DND-41 (cell line): Measurements from ENCODE around the gene RNF223.
A peak's percentile ranks its signal among the peaks of the same experiment; 100 is the strongest.
"Not testable (repeated sequence)": the region's sequence is repeated elsewhere in the genome, so short reads cannot be mapped to it uniquely, and the experiment has no call there.

ENCODE experiments used
- ATAC-seq: fragments of 200-7000 bp; cut with Tn5 transposase; 3 replicates; pipeline ENCODE4 v1.9.1; 2021; ENCODE audit warnings: low read depth; ENCODE audit not compliant: insufficient read depth
- DNase-seq: peaks from one replicate; pipeline ENCODE4 v3.0.0-alpha.2; 2020
- H2AFZ ChIP-seq: 2 replicates; pipeline ENCODE4 v1.6.0; 2012; ENCODE audit warnings: low read depth, low read length
- H3K27ac ChIP-seq: 2 replicates; pipeline ENCODE4 v1.5.1; 2012; ENCODE audit warnings: low read length, inconsistent platforms
- H3K27me3 ChIP-seq: fragments of 200-600 bp; sonication (generic); 2 replicates; pipeline ENCODE4 v1.6.0; 2012; ENCODE audit warnings: low read length, mild to moderate bottlenecking, inconsistent platforms; ENCODE audit not compliant: insufficient read depth, poor library complexity
- H3K36me3 ChIP-seq: 2 replicates; pipeline ENCODE4 v1.5.1; 2012; ENCODE audit warnings: low read length, inconsistent platforms; ENCODE audit not compliant: insufficient read depth
- H3K4me1 ChIP-seq: 2 replicates; pipeline ENCODE4 v1.5.1; 2012; ENCODE audit warnings: mild to moderate bottlenecking, low read length; ENCODE audit not compliant: insufficient read depth
- H3K4me2 ChIP-seq: 2 replicates; pipeline ENCODE4 v1.6.0; 2012; ENCODE audit warnings: mild to moderate bottlenecking, moderate library complexity, low read length, inconsistent platforms; ENCODE audit not compliant: insufficient read depth
- H3K4me3 ChIP-seq, 2 experiments: fragments of 200-600 bp in 1 of 2; shearing (Covaris generic) in 1 of 2; 2 replicates each; pipeline ENCODE4 v1.5.1; 2012 to 2016; ENCODE audit warnings: inconsistent platforms in 2 of 2, low read length in 2 of 2, mild to moderate bottlenecking in 2 of 2, low read depth in 1 of 2, moderate library complexity in 1 of 2
- H3K79me2 ChIP-seq: 2 replicates; pipeline ENCODE4 v1.6.0; 2012; ENCODE audit warnings: low read length, inconsistent platforms; ENCODE audit not compliant: insufficient read depth
- H3K9ac ChIP-seq: 2 replicates; pipeline ENCODE4 v1.6.0; 2012; ENCODE audit warnings: low read depth, mild to moderate bottlenecking, inconsistent platforms, low read length, moderate library complexity
- H3K9me3 ChIP-seq: 2 replicates; pipeline ENCODE4 v1.5.1; 2012; ENCODE audit warnings: low read length, moderate library complexity, mild to moderate bottlenecking, inconsistent platforms; ENCODE audit not compliant: insufficient read depth, severe bottlenecking
- H4K20me1 ChIP-seq: 2 replicates; pipeline ENCODE4 v1.6.0; 2012; ENCODE audit warnings: low read length; ENCODE audit not compliant: insufficient read depth
- CTCF ChIP-seq: IDR thresholded peaks from 2 replicates; pipeline ENCODE4 v1.5.1; 2012; ENCODE audit warnings: borderline replicate concordance, low read length, moderate library complexity, mild to moderate bottlenecking; ENCODE audit not compliant: poor library complexity, severe bottlenecking; ENCODE audit errors: extremely low read depth
- EZH2 ChIP-seq: IDR thresholded peaks from 3 replicates; pipeline ENCODE4 v1.6.1; 2012; ENCODE audit warnings: borderline replicate concordance, low read depth, mild to moderate bottlenecking, moderate library complexity, low read length, inconsistent platforms; ENCODE audit not compliant: severe bottlenecking

The RNF223 gene

GRCh38 chr1:1098681-1099421 lies 24.7 kb upstream of the RNF223 start:
- Histone ChIP-seq H2AFZ (no peak overlapping the region), H3K27me3 (no peaks in the 10 kb centered on the region), H3K4me3 (no peak overlapping the region), H3K9ac (no peak overlapping the region), H3K36me3 (no peaks in the 10 kb centered on the region), H3K9me3 (peaks cover 4% of the 10 kb centered on the region), H3K79me2 (peaks cover 7% of the 10 kb centered on the region; the same call in 1 of the 2 replicates), H3K27ac (no peak overlapping the region), H3K4me2 (no peak overlapping the region), H4K20me1 (peaks cover 8% of the 10 kb centered on the region; the same call in 1 of the 2 replicates), H3K4me1 (no peaks in the 10 kb centered on the region)
- TF ChIP-seq EZH2 (no peak), CTCF (no peak)
- DNase-seq (no peak), ATAC-seq (peak; percentile 33; the same call in 1 of the 3 replicates)

DNA sequence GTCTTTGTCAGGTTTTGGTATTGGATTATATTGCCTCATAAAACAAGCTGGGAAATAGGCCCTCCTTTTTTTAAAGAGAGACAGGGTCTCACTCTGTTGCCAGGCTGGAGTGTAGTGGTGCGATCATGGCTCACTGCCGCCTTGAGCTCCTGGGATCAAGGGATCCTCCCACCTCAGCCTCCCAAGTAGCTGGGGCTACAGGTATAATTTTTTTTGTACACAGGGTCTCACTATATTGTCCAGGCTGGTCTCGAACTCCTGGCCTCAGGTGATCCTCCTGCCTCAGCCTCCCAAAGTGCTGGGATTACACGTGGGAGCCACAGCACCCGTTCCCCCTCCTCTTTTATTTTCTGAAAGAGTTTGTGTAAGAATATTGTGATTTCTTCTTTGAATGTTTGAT lies 22.0 kb upstream of the RNF223 start:
- H3K9ac ChIP-seq, DNase-seq, H3K36me3 ChIP-seq, H2AFZ ChIP-seq, H3K9me3 ChIP-seq, H3K79me2 ChIP-seq, H3K4me1 ChIP-seq, H3K27ac ChIP-seq, H3K27me3 ChIP-seq, ATAC-seq, H3K4me3 ChIP-seq, H3K4me2 ChIP-seq: not testable (repeated sequence)
- peaks cover 21% of the 10 kb centered on the region for H4K20me1 ChIP-seq

- Histone ChIP-seq H3K4me3 (no peak overlapping the region), H3K9ac (no peak overlapping the region), H2AFZ (no peak overlapping the region), H3K27me3 (no peaks in the 10 kb centered on the region), H3K9me3 (no peaks in the 10 kb centered on the region), H3K27ac (no peak overlapping the region), H3K4me2 (no peak overlapping the region), H3K79me2 (no peaks in the 10 kb centered on the region), H4K20me1 (peaks cover 30% of the 10 kb centered on the region), H3K36me3 (peaks cover 4% of the 10 kb centered on the region; the same call in 1 of the 2 replicates), H3K4me1 (no peaks in the 10 kb centered on the region)
- TF ChIP-seq EZH2 (no peak), CTCF (no peak)
- DNase-seq (no peak), ATAC-seq (no peak)
These were observed 20.9 kb upstream of the RNF223 start for GRCh38 chr1:1094981-1095380.

GRCh38 chr1:1093610-1093943 lies 19.5 kb upstream of the RNF223 start:
- ATAC-seq (no peak), DNase-seq (no peak)
- H3K9me3 ChIP-seq: no peaks in the 10 kb centered on the region
- H3K27ac ChIP-seq: no peak overlapping the region
- no peak for TF ChIP-seq EZH2
- no peak for TF ChIP-seq CTCF
- H3K36me3 ChIP-seq: peaks cover 4% of the 10 kb centered on the region; the same call in 1 of the 2 replicates
- no peaks in the 10 kb centered on the region for H3K27me3 ChIP-seq
- H3K9ac ChIP-seq: no peak overlapping the region
- no peak overlapping the region for H3K4me3 ChIP-seq
- no peaks in the 10 kb centered on the region for H3K79me2 ChIP-seq
- H4K20me1 ChIP-seq: peaks cover 30% of the 10 kb centered on the region
- no peaks in the 10 kb centered on the region for H3K4me1 ChIP-seq
- no peak overlapping the region for H3K4me2 ChIP-seq
- H2AFZ ChIP-seq: no peak overlapping the region
